Measurements from ENCODE around the gene TMEM185B.

- TF ChIP-seq GATA2 (IDR thresholded peaks at IDR 0.05; ENCODE audit: low read depth, low read length): no peak
- no peak for TF ChIP-seq GATA3 (IDR thresholded peaks at IDR 0.05; ENCODE audit: low read depth, low read length)
Observed at GRCh38 chr2:120192280-120192679, 30.9 kb downstream of the TMEM185B start.

Data from SH-SY5Y (cell line).